ENCODE data around the gene FAM171A1. TPM values are rescaled to one million over a fixed set of nuclear protein-coding genes. Genes with fewer than 3 reads are reported as not detected.

FAM171A1 gene
- polyA plus RNA-seq, 1 of the 3 experiments (the other 2 are of a cell fraction): 26.3 TPM

DNA sequence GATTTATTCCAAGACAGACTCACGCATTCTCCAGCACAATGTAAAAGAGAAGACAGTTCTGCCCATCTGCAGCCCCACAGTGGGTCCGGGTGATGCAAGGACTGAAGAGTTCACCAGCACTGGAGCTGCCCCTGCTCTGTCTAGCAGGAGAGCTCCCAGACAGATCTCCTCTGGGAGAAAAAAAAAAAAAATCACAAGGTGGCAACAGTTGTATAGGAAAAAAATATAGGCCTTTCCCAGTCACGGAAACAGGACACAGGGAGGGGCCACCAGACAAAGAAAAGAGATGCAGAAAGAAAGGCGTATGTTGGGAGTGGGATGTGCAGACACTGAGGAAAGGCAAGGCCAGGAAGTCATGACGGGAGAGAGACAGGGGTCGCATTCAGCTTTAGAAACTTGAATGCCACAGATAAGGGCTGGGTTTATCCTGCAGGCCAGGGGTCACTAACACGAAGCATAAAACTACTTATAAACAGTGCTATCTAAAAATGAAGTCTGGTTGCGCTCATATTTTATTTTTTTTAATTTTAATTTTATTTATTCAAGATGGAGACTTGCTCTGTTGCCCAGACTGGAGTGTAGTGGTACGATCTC is 54.1 kb downstream of the FAM171A1 start (continued):
- TF ChIP-seq SIN3A (IDR thresholded peaks at IDR 0.05; ENCODE audit: borderline replicate concordance, low read depth, low read length): no peak
- TF ChIP-seq FOXJ3 (CRISPR knock-in tag; IDR thresholded peaks at IDR 0.05): no peak
- no peak for TF ChIP-seq EP300 (IDR thresholded peaks at IDR 0.05; ENCODE audit: borderline replicate concordance in 1 of 2, low read depth in 1 of 2, low read length in 1 of 2)
- TF ChIP-seq, protein P1, sequence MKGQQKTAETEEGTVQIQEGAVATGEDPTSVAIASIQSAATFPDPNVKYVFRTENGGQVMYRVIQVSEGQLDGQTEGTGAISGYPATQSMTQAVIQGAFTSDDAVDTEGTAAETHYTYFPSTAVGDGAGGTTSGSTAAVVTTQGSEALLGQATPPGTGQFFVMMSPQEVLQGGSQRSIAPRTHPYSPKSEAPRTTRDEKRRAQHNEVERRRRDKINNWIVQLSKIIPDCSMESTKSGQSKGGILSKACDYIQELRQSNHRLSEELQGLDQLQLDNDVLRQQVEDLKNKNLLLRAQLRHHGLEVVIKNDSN (IDR thresholded peaks at IDR 0.05; ENCODE audit: borderline replicate concordance, low read depth): no peak
- TF ChIP-seq RFX5 (IDR thresholded peaks at IDR 0.05; ENCODE audit: low read length): no peak
- TF ChIP-seq, protein P2, sequence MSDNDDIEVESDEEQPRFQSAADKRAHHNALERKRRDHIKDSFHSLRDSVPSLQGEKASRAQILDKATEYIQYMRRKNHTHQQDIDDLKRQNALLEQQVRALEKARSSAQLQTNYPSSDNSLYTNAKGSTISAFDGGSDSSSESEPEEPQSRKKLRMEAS (IDR thresholded peaks at IDR 0.05; ENCODE audit: low read depth): no peak
- TF ChIP-seq TCF12 (IDR thresholded peaks at IDR 0.05): no peak
- no peak for TF ChIP-seq GABPA (IDR thresholded peaks at IDR 0.05; ENCODE audit: low read depth)
- no peak for TF ChIP-seq FOXM1 (IDR thresholded peaks at IDR 0.05; ENCODE audit: low read depth)
- no peak for TF ChIP-seq FOSL2 (IDR thresholded peaks at IDR 0.05; ENCODE audit: borderline replicate concordance, low read depth)
- TF ChIP-seq RCOR1 (IDR thresholded peaks at IDR 0.05; ENCODE audit: low read length): no peak
- TF ChIP-seq RXRA (IDR thresholded peaks at IDR 0.05; ENCODE audit: borderline replicate concordance, low read depth): no peak
- no peak for TF ChIP-seq YY1 (IDR thresholded peaks at IDR 0.05; ENCODE audit: low read depth)
- TF ChIP-seq, protein P3, sequence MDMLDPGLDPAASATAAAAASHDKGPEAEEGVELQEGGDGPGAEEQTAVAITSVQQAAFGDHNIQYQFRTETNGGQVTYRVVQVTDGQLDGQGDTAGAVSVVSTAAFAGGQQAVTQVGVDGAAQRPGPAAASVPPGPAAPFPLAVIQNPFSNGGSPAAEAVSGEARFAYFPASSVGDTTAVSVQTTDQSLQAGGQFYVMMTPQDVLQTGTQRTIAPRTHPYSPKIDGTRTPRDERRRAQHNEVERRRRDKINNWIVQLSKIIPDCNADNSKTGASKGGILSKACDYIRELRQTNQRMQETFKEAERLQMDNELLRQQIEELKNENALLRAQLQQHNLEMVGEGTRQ (IDR thresholded peaks at IDR 0.05; ENCODE audit: borderline replicate concordance, low read depth, low read length): no peak

DNA sequence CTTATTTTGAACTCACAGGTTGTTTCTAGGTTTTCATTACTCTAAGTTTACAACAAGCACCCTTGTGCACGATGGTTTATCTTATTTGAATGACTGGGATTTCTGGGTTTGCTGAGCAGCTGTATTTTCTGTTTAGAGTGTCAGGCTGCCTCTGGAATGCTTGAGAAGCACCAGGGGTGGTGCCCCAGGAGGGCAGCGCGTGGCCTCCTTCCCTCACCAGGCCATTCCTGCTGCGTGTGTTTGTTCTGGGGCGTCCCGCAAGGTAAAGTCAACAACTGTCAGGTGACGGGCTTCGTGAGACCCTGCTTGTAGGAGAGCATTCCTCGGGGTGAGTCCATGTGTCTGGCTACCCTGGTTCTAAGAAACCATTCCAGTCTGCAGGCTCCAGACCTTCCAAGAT is 54.9 kb downstream of the FAM171A1 start:
- no peaks in the 10 kb centered on the region for H3F3A ChIP-seq (replicated peaks; ENCODE audit: insufficient read depth)
- no peak overlapping the region for H3K4me3 ChIP-seq (ENCODE audit: low read depth in 2 of 2, low read length in 1 of 2)
- POLR2A ChIA-PET: no interaction called here
- H3K4me1 ChIP-seq (ENCODE audit: control insufficient read depth in 1 of 2, insufficient read depth in 2 of 2, low read depth in 1 of 2, low read length in 1 of 2): peaks cover 8 to 50% of the 10 kb centered on the region in 2 experiments; a peak in 3 of 4 replicates
- DNase-seq: no peak
- TF ChIP-seq SIN3A (IDR thresholded peaks at IDR 0.05; ENCODE audit: borderline replicate concordance, low read depth, low read length) (no peak), ELF1 (IDR thresholded peaks at IDR 0.05) (no peak), POLR2AphosphoS5 (IDR thresholded peaks at IDR 0.05; ENCODE audit: low read depth, low read length) (no peak), GATA2 (CRISPR knock-in tag; IDR thresholded peaks at IDR 0.05) (no peak), TEAD4 (IDR thresholded peaks at IDR 0.05; ENCODE audit: borderline replicate concordance, insufficient read depth) (no peak), RCOR1 (IDR thresholded peaks at IDR 0.05; ENCODE audit: low read length) (no peak), RAD21 (IDR thresholded peaks at IDR 0.05; ENCODE audit: low read length) (no peak), EZH2phosphoT487 (IDR thresholded peaks at IDR 0.05; ENCODE audit: borderline replicate concordance, low read depth) (no peak), SMC3 (IDR thresholded peaks at IDR 0.05; ENCODE audit: low read depth, low read length) (no peak), NRF1 (IDR thresholded peaks at IDR 0.05; ENCODE audit: low read depth, low read length) (no peak), FOXM1 (IDR thresholded peaks at IDR 0.05; ENCODE audit: low read depth) (no peak)
- TF ChIP-seq, protein P4, sequence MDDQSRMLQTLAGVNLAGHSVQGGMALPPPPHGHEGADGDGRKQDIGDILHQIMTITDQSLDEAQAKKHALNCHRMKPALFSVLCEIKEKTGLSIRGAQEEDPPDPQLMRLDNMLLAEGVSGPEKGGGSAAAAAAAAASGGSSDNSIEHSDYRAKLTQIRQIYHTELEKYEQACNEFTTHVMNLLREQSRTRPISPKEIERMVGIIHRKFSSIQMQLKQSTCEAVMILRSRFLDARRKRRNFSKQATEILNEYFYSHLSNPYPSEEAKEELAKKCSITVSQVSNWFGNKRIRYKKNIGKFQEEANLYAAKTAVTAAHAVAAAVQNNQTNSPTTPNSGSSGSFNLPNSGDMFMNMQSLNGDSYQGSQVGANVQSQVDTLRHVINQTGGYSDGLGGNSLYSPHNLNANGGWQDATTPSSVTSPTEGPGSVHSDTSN (IDR thresholded peaks at IDR 0.05): no peak
- TF ChIP-seq, protein P5, sequence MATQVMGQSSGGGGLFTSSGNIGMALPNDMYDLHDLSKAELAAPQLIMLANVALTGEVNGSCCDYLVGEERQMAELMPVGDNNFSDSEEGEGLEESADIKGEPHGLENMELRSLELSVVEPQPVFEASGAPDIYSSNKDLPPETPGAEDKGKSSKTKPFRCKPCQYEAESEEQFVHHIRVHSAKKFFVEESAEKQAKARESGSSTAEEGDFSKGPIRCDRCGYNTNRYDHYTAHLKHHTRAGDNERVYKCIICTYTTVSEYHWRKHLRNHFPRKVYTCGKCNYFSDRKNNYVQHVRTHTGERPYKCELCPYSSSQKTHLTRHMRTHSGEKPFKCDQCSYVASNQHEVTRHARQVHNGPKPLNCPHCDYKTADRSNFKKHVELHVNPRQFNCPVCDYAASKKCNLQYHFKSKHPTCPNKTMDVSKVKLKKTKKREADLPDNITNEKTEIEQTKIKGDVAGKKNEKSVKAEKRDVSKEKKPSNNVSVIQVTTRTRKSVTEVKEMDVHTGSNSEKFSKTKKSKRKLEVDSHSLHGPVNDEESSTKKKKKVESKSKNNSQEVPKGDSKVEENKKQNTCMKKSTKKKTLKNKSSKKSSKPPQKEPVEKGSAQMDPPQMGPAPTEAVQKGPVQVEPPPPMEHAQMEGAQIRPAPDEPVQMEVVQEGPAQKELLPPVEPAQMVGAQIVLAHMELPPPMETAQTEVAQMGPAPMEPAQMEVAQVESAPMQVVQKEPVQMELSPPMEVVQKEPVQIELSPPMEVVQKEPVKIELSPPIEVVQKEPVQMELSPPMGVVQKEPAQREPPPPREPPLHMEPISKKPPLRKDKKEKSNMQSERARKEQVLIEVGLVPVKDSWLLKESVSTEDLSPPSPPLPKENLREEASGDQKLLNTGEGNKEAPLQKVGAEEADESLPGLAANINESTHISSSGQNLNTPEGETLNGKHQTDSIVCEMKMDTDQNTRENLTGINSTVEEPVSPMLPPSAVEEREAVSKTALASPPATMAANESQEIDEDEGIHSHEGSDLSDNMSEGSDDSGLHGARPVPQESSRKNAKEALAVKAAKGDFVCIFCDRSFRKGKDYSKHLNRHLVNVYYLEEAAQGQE (IDR thresholded peaks at IDR 0.05; ENCODE audit: low read depth, low read length): no peak
- TF ChIP-seq, protein P6, sequence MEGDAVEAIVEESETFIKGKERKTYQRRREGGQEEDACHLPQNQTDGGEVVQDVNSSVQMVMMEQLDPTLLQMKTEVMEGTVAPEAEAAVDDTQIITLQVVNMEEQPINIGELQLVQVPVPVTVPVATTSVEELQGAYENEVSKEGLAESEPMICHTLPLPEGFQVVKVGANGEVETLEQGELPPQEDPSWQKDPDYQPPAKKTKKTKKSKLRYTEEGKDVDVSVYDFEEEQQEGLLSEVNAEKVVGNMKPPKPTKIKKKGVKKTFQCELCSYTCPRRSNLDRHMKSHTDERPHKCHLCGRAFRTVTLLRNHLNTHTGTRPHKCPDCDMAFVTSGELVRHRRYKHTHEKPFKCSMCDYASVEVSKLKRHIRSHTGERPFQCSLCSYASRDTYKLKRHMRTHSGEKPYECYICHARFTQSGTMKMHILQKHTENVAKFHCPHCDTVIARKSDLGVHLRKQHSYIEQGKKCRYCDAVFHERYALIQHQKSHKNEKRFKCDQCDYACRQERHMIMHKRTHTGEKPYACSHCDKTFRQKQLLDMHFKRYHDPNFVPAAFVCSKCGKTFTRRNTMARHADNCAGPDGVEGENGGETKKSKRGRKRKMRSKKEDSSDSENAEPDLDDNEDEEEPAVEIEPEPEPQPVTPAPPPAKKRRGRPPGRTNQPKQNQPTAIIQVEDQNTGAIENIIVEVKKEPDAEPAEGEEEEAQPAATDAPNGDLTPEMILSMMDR (IDR thresholded peaks at IDR 0.05): no peak
- CTCF ChIA-PET: interaction anchor here (1.1 kb wide), 1 partner anchor 20 kb away, joined by 4 read pairs; no protein-coding TSS in a partner anchor
- no peak overlapping the region for H2AFZ ChIP-seq (ENCODE audit: low read depth)
- H3K36me3 ChIP-seq (replicated peaks in 1 of 2; ENCODE audit: control insufficient read depth in 1 of 2, insufficient read depth in 2 of 2, low read length in 1 of 2): no peaks in the 10 kb centered on the region
- no peak overlapping the region for H3K27ac ChIP-seq (ENCODE audit: low read depth in 2 of 2, low read length in 1 of 2)
- H3K27me3 ChIP-seq (ENCODE audit: insufficient read depth): no peaks in the 10 kb centered on the region
- WGBS (ENCODE audit: low lambda C conversion rate): 97% methylated on average over 8 of the region's 9 CpGs
- H3K9ac ChIP-seq: no peak overlapping the region
- no peaks in the 10 kb centered on the region for H3K9me2 ChIP-seq
- no peaks in the 10 kb centered on the region for H3K9me3 ChIP-seq
- no peak overlapping the region for H3K4me2 ChIP-seq
- H4K20me1 ChIP-seq (ENCODE audit: insufficient read depth): no peaks in the 10 kb centered on the region
- peaks cover 7% of the 10 kb centered on the region; the same call in 1 of the 2 replicates for H3K79me2 ChIP-seq (ENCODE audit: insufficient read depth)
